GM12874 (cell line): Measurements from ENCODE around the gene SSBP3.

Experiments used
- CTCF ChIP-seq: IDR thresholded peaks from 2 replicates; pipeline ENCODE4 v1.5.1; 2011; ENCODE audit warnings: low read depth, mild to moderate bottlenecking, control low read depth, low read length, moderate library complexity; ENCODE audit not compliant: insufficient read depth

Gene SSBP3

GRCh38 chr1:54243022-54243421 lies 163.2 kb downstream of the SSBP3 start:
- TF ChIP-seq CTCF, result no peak

DNA sequence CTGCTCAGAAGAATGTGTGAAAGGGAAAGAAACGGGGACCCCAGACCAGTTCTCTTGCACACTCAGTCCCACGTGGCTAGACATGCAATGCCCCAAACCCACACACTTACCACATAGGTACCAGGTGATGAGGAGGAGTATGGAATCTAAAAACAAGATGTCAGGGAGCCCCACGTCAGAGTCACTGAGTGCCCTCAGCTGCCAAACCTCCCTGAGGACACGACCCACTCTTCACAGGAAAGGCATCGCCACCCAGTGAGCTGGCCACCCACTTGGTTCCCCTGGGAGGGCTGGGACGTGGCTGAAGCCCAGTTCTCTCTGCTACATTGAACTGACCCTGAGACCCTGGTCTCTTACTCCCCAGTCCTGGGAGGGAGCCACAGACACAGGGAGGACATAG lies 164.8 kb downstream of the SSBP3 start:
- TF ChIP-seq CTCF, result no peak

DNA sequence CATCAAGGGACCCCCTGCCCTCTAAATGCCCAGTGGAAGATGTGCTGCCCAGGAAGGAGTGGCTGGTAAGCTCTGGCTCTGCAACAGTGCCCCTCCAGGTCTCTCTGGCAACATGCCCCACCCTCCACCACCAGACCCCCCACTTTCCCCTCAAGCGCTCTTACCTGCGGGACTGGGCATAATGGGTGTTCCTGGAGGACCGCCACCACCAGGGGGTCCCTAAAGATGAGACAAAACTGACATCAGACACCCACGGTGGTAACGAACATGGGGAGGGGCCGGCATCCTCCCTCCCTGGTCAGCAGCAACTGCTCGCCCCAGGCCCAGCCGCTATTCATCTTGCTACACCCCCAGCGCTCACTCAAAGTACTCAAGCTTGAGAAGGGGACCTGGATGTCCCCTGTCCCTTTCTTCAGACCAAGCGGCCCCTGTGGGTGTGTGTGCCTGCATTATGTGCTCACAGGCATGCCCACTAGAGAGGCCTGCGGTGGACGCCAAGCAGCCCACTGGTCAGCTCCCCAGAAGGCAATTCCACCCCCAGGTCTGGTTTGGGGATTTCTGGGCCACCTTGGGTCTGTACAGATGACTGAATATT lies 165.4 kb downstream of the SSBP3 start:
- TF ChIP-seq CTCF, result no peak

DNA sequence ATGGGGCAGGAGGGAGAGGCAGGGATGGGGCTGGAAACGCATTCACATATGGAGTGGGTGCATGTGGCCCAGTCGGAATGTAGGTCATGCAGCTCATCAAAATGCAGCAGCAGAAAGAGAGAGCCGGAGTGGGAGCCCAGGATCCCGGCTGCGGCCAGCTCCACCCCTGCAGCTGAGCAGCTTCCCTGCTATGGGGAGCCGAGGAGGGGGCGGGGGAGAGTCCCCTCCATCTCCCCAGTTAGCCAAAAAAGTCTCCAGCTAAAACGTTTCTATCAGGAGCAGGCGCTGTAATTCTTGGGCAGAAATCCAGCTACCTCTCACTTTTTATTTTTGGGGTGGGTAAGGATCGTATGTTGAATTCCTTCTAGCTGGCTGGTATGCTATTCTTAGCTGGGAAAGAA lies 166.6 kb downstream of the SSBP3 start:
- TF ChIP-seq CTCF, result no peak

DNA sequence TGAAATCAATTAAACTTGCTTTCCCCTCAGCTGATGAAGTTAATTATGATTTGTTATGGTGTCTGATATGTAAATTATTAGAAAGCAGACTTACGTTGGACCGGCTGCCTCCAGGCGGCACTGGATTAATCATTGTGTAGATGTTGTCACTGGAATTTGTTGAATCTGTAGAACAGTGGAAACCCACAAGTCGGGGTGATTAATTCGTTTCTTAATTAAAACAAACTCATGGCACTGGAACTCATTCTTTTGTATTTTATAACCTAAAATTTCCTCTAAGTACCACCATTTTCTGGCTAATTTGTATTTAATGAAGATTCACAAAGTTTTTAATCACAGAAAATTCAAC lies 167.2 kb downstream of the SSBP3 start:
- no peak for TF ChIP-seq CTCF

- TF ChIP-seq CTCF, result no peak
Measured at GRCh38 chr1:54238353-54239034, 167.7 kb downstream of the SSBP3 start.

- no peak for TF ChIP-seq CTCF
Measured at GRCh38 chr1:54237586-54237985, 168.6 kb downstream of the SSBP3 start.
